Activated T-helper 17 cell treated with anti-CD3 and anti-CD28 coated beads, Interleukin-2, amount 50 U/mL, for 72 hours (primary cell): ENCODE data around the gene BMF. TPM values are rescaled to one million over a fixed set of nuclear protein-coding genes. Genes with fewer than 3 reads are reported as not detected.

Source experiments
- ATAC-seq: fragments of 150-1000 bp; cut with Tn5 transposase; replicated peaks from 2 replicates; pipeline ENCODE4 v1.10.0; 2021; ENCODE audit warnings: mild to moderate bottlenecking, moderate library complexity
- H3K27ac Mint-ChIP-seq: one replicate; pipeline ENCODE4 v1.8.0; 2022; ENCODE audit warnings: mixed read lengths
- H3K27me3 Mint-ChIP-seq: one replicate; pipeline ENCODE4 v1.8.0; 2022; ENCODE audit warnings: mixed read lengths
- H3K36me3 Mint-ChIP-seq: one replicate; pipeline ENCODE4 v1.8.0; 2022; ENCODE audit warnings: low read depth, mild to moderate bottlenecking, mixed read lengths
- H3K4me1 Mint-ChIP-seq: one replicate; pipeline ENCODE4 v1.8.0; 2022; ENCODE audit warnings: mixed read lengths
- H3K4me3 Mint-ChIP-seq: one replicate; pipeline ENCODE4 v1.8.0; 2022; ENCODE audit warnings: mild to moderate bottlenecking, mixed read lengths
- H3K9me3 Mint-ChIP-seq: one replicate; pipeline ENCODE4 v1.8.0; 2022; ENCODE audit warnings: mixed read lengths
- total RNA-seq, 2 donors: library from RNA; stranded (reverse); gene quantifications; one replicate each; pipeline ENCODE4 v1.2.3, GENCODE V29; 2022

The BMF gene
- total RNA-seq, 2 donors from 2014 or later, result 3.2 to 19.3 TPM

DNA sequence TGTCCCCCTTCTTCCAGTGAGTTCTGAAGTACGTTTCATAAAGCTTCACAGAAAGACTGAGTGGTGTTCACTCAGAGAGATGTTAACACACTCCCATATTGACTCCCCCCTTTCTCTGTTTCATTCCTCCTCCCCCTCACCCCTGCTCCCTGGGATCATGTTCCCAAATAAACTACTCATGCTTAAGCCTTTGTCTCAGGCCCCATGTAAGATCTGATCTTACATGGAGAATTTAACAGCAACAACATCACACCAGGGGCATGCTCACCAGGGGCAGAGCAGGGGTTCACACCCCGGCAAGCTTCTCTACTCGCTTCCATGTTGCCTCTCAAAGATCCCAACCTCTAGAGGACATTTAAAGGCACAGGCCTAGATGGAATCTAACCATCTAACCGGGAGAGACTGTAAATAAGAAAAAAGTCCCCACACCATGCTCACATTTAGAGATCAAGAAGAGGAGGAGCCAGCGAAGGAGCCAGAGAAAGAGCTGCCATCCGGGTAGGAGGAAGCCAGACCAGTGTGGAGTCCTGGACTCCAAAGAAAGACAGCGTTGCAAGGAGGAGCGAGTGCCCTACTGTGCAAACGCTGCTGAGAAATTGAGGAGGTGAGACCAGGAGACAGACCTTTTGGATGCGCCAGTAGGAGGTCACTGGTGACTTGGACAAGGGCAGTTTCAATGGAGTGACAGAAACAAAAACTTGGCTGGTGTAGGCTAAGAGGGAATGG lies 48.3 kb downstream of the BMF start:
- no peaks in the 10 kb centered on the region for H3K27me3 Mint-ChIP-seq
- no peaks in the 10 kb centered on the region for H3K36me3 Mint-ChIP-seq
- no peak overlapping the region for H3K4me3 Mint-ChIP-seq
- no peaks in the 10 kb centered on the region for H3K9me3 Mint-ChIP-seq
- H3K27ac Mint-ChIP-seq, result no peak overlapping the region
- ATAC-seq, result no peak
- H3K4me1 Mint-ChIP-seq, result peaks cover 26% of the 10 kb centered on the region

DNA sequence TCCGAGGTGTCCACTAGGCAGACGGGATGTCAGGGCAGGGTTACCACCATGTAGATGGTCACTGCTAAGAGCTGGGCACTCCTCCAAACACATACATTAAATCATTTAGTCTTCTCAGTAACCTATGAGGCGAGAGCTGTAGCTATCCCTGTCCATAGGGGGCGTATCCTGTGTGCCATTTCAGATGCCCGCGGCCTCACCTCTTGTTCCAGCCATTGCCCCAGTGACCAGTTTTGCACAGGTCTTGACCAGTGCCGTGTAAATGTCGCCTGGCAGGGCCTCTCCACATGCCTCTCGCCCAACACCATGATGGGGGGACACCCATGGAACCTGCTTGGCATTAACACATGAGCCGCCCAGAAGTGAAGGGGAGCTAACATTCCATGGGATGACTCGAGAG lies 48.9 kb downstream of the BMF start:
- Mint-ChIP-seq H3K36me3 (no peaks in the 10 kb centered on the region), H3K4me1 (peaks cover 28% of the 10 kb centered on the region), H3K4me3 (no peak overlapping the region), H3K27ac (no peak overlapping the region), H3K9me3 (no peaks in the 10 kb centered on the region), H3K27me3 (no peaks in the 10 kb centered on the region)
- no peak for ATAC-seq

DNA sequence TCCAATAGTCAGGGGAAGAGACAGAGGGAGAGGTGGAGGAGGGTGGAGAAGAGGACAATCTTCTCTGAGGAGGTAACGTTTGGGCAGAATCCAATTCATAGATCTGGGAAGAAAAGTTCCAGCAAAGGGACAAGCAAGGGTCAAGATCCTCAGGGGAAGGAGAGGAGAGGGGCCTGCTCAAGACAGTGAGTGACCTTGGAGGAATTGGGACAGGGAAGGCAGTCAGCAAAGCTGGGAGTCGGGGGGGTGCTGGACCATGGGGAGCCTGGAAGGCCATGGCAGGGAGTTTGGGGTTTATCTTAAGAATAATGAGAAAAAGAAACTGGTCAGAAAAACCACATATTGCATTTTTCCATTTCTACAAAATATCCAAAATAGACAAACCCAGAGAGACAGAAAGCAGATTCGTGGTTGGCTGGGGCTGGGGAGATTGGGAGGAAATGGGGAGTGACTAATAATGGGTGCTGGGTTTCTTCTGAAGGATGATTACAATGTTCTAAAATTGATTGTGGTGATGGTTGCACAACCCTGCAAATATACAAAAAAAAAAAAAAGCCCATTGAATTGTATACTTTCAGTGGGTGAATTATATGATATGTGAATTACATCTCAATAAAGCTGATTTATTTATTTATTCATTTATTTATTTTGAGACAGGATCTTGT lies 50.1 kb downstream of the BMF start:
- no peaks in the 10 kb centered on the region for H3K36me3 Mint-ChIP-seq
- peak overlapping the region; percentile 2 for H3K4me3 Mint-ChIP-seq
- no peaks in the 10 kb centered on the region for H3K27me3 Mint-ChIP-seq
- H3K4me1 Mint-ChIP-seq, result peaks cover 19% of the 10 kb centered on the region
- no peaks in the 10 kb centered on the region for H3K9me3 Mint-ChIP-seq
- H3K27ac Mint-ChIP-seq, result peak overlapping the region; percentile 5
- ATAC-seq, result peak; percentile 29

DNA sequence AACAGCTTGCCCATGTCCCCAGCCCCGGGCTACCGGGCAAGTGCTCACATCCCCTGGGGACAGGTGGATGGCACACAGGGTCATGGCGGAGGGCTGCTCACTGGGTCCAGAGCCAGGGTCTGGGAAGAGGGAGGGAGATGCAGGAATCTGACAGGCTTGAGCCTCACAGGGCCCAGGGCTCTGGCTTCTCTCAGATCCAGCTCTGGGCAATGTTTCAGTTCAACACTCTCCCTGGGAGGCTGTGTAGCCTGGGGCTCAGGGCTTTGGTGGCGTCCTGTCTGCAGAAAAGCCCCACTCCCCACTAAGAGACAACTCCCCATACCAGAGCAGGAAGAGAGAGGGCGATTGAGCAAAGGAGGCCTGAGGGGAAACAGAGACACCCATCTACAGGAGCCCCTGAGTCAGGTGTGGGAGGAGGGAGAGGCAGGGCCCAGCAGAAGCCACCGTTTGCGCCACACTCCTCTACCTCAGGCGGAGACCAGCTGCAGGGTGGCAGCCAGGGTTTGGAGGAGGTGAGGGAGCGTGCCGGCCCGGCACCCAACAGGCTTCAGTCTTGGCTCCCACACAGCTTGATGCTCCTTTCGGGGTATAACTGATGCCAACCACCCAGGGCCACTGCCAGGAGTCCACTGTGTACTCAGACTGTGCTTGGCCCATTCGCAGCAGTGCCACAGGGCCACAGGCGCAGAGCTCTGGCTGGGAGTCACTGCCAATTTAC lies 52.9 kb downstream of the BMF start:
- Mint-ChIP-seq H3K4me3 (no peak overlapping the region), H3K4me1 (peaks cover 21% of the 10 kb centered on the region), H3K9me3 (no peaks in the 10 kb centered on the region), H3K27me3 (no peaks in the 10 kb centered on the region), H3K36me3 (no peaks in the 10 kb centered on the region), H3K27ac (peak overlapping the region; percentile 83)
- ATAC-seq, result no peak

DNA sequence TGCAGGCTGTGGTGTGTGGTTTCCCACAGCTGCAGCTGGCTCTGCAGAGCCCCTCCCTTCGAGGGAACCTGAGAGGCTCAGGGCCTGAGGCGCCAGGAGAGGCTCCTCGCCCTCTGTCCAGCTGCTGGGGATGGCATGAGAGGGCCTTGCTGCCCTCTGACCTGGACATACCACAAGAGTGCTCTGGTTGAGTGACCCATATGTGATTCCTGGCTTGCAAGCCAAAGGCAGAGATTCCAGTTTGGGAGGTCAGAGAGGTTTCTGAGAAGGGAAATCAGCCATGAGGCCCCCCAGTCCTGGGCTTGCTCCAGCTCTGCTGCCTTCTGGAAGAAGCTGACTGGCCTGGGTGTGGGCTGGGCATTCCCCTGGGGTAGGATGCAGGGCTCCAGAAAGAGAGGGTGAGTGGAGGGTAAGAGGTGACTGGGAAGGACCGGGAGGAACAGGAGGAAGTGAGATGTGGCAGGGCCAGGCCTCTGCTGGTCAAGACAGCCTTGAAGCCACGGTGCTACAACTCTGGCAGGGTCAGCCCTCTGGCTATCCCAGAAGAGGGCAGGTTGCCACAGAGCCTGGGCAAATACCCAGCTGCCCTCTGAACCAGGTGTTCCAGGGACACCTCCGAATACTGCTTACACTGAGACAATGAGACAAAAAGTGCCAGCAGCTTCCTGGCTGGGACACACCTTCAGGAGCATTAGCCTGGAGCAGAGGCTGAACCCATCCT lies 53.7 kb downstream of the BMF start:
- peaks cover 3% of the 10 kb centered on the region for H3K9me3 Mint-ChIP-seq
- no peaks in the 10 kb centered on the region for H3K36me3 Mint-ChIP-seq
- H3K4me1 Mint-ChIP-seq, result peaks cover 26% of the 10 kb centered on the region
- H3K27ac Mint-ChIP-seq, result peak overlapping the region; percentile 83
- no peaks in the 10 kb centered on the region for H3K27me3 Mint-ChIP-seq
- ATAC-seq, result peak; percentile 34
- peak overlapping the region; percentile 48 for H3K4me3 Mint-ChIP-seq

DNA sequence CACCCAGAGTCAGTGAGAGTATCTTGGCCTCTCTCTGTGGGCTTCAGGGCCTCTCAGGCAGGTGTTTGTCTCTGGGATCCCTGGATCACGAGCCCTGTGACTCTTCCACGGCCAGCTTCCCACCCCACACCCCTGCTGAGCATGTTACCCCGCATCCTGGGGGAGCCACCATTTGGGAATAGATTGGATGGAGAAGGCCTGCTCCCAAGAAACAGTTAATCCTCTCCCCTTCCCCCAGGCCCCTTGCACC lies 54.1 kb downstream of the BMF start:
- H3K4me1 Mint-ChIP-seq, result peaks cover 29% of the 10 kb centered on the region
- H3K9me3 Mint-ChIP-seq, result peaks cover 3% of the 10 kb centered on the region
- peak overlapping the region; percentile 83 for H3K27ac Mint-ChIP-seq
- H3K36me3 Mint-ChIP-seq, result no peaks in the 10 kb centered on the region
- H3K27me3 Mint-ChIP-seq, result no peaks in the 10 kb centered on the region
- peak overlapping the region; percentile 48 for H3K4me3 Mint-ChIP-seq
- no peak for ATAC-seq

DNA sequence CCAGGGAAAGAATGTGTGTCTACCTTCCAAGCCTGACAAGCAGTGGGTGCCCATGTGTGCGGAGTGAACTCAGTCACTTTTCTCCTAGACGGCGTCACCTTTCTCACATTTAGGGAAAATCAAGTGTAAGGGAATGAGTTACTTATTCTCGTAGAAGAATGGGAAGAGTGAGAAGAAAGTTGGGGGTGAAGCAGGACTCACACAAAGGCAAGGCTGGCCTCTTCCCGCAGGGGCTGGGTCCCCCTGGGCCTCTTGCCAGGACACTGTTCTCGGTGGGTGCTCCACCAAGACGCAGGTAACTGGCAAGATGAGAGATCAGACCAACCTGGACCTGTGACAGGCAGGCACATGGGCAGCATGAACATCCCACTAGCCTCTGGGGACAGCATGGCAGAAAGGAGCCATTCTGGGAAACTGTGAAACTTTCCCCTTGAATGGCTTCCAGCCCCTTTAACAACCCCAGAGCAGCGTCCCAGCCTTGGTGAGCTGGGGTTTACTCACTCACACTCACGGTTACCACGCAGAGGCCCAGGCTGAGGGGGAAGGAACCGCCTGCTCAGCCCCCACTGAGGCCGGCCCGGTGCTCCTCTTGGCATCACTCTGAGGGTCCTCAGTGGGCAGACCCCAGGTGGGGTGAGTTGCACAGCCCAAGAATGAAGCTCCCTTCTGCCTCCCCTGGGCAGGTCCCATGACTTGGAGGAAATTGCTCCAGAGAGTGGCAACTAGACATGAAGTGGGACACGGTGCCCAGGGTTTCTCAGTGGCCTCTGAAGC lies 54.7 kb downstream of the BMF start:
- peak; percentile 55 for ATAC-seq
- H3K4me1 Mint-ChIP-seq, result peaks cover 34% of the 10 kb centered on the region
- H3K4me3 Mint-ChIP-seq, result peak overlapping the region; percentile 48
- peaks cover 3% of the 10 kb centered on the region for H3K9me3 Mint-ChIP-seq
- H3K36me3 Mint-ChIP-seq, result no peaks in the 10 kb centered on the region
- H3K27ac Mint-ChIP-seq, result peak overlapping the region; percentile 83
- H3K27me3 Mint-ChIP-seq, result no peaks in the 10 kb centered on the region

DNA sequence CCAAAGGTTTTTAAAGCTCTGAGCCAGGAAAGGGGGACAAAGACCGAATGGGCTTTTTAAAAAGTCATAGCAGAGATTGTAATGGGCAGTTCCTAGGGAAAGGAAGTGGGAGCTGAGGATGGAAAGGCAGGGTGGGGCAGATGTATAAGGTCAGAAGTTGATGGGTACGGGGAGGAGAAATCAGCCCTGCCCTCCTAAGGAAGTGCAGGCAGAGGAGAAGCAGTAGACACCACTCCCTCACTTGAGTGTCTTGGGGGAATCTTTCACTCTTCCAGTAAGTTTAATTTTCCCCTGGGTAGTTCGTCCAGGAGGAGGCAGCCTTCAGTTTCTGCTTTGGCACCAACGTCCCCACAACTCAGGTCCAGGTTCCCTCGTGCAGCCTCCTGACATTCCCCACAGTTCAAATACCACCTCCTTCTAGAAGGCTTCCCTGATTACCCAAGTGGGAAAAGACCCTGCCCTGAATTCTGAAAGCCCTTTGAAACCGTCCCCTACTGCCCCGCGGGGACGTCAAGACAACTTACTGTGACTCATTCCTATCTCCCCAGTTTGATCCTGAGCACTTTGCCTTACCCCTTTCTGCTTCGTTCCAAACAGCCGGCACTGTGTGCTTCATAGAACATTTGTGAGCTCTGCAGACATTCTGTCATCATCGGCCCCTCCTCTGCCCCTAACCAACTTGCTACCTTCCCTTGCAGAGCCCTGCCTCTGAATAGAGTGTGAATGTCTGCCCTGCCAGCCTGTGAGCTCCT lies 55.4 kb downstream of the BMF start:
- no peaks in the 10 kb centered on the region for H3K36me3 Mint-ChIP-seq
- no peaks in the 10 kb centered on the region for H3K27me3 Mint-ChIP-seq
- peak overlapping the region; percentile 7 for H3K27ac Mint-ChIP-seq
- peaks cover 31% of the 10 kb centered on the region for H3K4me1 Mint-ChIP-seq
- peaks cover 3% of the 10 kb centered on the region for H3K9me3 Mint-ChIP-seq
- no peak overlapping the region for H3K4me3 Mint-ChIP-seq
- no peak for ATAC-seq

DNA sequence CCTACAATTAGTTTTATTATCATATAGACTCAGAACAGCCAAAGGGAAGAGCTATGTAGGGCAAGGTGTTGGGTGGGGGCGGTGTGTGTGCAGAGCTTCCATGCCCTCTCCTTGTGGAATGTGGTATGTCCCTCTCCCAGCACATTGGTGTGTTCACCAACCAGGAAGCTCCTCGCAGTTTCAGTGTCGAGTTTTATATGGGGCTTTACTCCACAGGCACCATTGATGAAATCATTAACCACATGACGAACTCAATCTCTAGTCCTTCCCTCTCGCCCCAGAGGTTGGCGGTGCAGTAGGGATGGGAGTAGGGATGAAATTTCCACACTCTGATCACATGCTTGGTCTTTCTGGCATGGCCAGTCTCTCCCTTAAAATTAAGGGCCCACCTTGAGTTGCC lies 56.1 kb downstream of the BMF start:
- H3K4me3 Mint-ChIP-seq, result no peak overlapping the region
- H3K9me3 Mint-ChIP-seq, result peaks cover 3% of the 10 kb centered on the region
- H3K27ac Mint-ChIP-seq, result no peak overlapping the region
- peaks cover 31% of the 10 kb centered on the region for H3K4me1 Mint-ChIP-seq
- H3K27me3 Mint-ChIP-seq, result no peaks in the 10 kb centered on the region
- no peak for ATAC-seq
- no peaks in the 10 kb centered on the region for H3K36me3 Mint-ChIP-seq

DNA sequence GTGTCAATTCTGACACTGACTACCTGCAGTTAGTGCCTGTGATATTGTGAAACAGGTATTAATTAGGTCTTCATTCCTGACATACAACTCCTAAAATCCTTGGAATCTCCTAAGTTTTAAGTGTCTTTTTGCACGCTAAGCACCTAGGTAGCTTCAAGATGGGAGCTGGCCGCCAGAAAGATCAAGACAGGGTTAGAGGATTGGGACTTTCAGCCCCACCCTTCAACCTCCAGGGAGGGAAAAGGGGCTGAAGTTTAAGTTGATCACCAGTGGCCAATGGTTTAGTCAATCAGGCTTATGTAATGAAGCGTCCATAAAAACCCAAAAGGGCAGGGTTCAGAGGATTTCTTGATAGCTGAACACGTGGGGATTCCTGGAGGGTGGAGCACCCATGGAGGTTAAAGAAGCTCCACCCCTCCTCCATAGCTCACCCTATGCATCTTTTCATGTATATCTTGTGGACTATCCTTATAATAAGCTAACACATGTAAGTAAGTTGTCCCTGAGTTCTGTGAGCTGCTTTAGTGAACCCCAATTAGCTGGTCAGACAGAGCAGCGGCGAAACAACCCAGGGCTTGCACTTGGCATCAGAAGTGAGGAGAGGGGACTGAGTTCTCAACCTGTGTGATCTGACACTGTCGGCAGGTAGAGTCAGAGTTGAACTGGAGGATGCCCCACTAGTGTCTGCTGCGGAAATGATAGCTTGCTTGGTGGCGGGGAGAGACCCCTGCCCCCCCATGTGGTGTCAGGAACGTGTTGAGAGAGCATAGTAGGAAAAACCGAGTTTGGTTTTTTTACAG lies 56.9 kb downstream of the BMF start:
- H3K4me1 Mint-ChIP-seq, result peaks cover 36% of the 10 kb centered on the region
- ATAC-seq, result no peak
- no peaks in the 10 kb centered on the region for H3K36me3 Mint-ChIP-seq
- H3K4me3 Mint-ChIP-seq, result no peak overlapping the region
- H3K27me3 Mint-ChIP-seq, result no peaks in the 10 kb centered on the region
- H3K9me3 Mint-ChIP-seq, result peaks cover 3% of the 10 kb centered on the region
- H3K27ac Mint-ChIP-seq, result no peak overlapping the region

DNA sequence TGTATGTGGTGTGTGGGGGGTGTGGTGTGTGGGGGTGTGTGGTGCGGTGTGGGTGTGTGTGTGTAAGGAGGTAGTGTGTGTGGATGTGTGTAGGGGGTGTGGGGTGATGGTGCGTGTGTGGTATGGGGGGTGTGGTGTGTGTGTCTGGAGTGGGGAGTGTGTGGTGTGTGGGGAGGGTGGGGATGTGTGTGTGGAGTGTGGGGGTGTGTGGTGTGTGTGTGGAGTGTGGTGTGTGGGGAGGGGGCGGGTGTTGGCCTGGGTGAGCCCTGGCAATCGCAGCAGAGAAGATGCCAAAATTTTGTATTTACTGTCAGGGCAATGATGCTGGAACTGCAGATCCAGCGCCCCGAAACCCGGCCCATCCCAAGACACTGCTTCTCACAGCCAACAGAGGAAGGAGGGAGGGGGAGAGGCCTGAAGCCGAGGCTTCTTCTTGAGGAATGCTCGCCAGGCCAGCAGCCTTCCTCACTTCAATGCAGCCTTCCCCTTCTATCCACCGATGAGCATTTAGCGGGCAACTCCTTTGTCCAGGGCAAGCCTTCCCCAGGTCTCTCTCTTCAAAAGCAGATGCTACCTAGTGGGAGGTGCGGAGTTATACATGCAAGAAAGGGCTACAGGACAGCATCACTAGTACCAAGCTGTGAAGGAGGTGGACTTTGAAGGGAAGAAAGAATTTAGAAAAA lies 57.8 kb downstream of the BMF start:
- no peak overlapping the region for H3K27ac Mint-ChIP-seq

DNA sequence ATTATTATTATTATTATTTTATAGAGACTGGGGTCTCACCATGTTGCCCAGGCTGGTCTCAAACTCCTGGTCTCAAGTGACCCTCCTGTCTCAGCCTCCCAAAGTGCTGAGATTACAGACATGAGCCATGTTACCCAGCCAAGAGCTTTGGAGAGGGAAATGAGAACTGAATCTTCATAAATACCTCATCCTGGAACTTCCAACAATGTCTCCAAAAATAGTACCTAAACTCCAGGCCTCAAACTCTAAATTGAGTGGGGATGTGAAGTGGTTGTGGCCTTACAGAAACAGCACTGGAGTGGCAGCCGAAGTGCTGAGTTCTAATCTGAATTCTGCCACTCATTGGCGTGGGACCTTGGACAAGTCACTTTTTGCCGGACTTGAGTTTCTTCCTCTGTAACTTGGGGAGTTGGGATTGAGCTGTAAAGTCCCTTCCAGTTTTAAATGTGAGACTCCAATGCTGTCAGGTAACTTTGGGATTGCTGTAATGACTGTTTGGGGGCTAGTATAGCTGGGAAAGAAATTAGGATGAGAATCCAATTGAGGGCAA lies 59.7 kb downstream of the BMF start:
- Mint-ChIP-seq H3K27ac (peak overlapping the region; percentile 84), H3K4me3 (no peak overlapping the region), H3K27me3 (no peaks in the 10 kb centered on the region), H3K9me3 (peaks cover 3% of the 10 kb centered on the region), H3K36me3 (no peaks in the 10 kb centered on the region), H3K4me1 (peaks cover 42% of the 10 kb centered on the region)
- ATAC-seq, result no peak

More for the DNA sequence above, 57.8 kb downstream of the BMF start:
- Mint-ChIP-seq H3K4me1 (peaks cover 38% of the 10 kb centered on the region), H3K36me3 (no peaks in the 10 kb centered on the region), H3K4me3 (no peak overlapping the region), H3K9me3 (peaks cover 3% of the 10 kb centered on the region), H3K27me3 (no peaks in the 10 kb centered on the region)
- no peak for ATAC-seq
